HG03103 (cell line): ENCODE measurements around the gene CCDC50.

ENCODE experiments used
- ATAC-seq: cut with Tn5 transposase; IDR thresholded peaks from one replicate; pipeline ENCODE4 v1.9.1; 2021; ENCODE audit warnings: low read depth; ENCODE audit not compliant: unreplicated experiment

CCDC50 gene

GRCh38 chr3:191372122-191372521 is 42.9 kb downstream of the CCDC50 start:
- ATAC-seq = no peak

- ATAC-seq = no peak
These were observed 44.1 kb downstream of the CCDC50 start for GRCh38 chr3:191373327-191373726.

- no peak for ATAC-seq
These were observed 47.4 kb downstream of the CCDC50 start for GRCh38 chr3:191376516-191377141.

GRCh38 chr3:191378142-191378812 is 49.1 kb downstream of the CCDC50 start:
- no peak for ATAC-seq

GRCh38 chr3:191379446-191379845 is 50.3 kb downstream of the CCDC50 start:
- no peak for ATAC-seq

GRCh38 chr3:191380001-191380400 is 50.8 kb downstream of the CCDC50 start:
- no peak for ATAC-seq

GRCh38 chr3:191381303-191381702 is 52.1 kb downstream of the CCDC50 start:
- no peak for ATAC-seq

- ATAC-seq = peak; percentile 48
These were observed 53.5 kb downstream of the CCDC50 start for GRCh38 chr3:191382661-191383060.

- ATAC-seq = no peak
These were observed 53.9 kb downstream of the CCDC50 start for GRCh38 chr3:191383124-191383523.

GRCh38 chr3:191385101-191385500 is 55.9 kb downstream of the CCDC50 start:
- ATAC-seq = no peak

GRCh38 chr3:191387441-191388077 is 58.4 kb downstream of the CCDC50 start:
- ATAC-seq = no peak

GRCh38 chr3:191388823-191389222 is 59.6 kb downstream of the CCDC50 start:
- no peak for ATAC-seq

- ATAC-seq = no peak
These were observed 61.4 kb downstream of the CCDC50 start for GRCh38 chr3:191390580-191390979.

GRCh38 chr3:191391861-191392808 is 62.9 kb downstream of the CCDC50 start:
- no peak for ATAC-seq

- no peak for ATAC-seq
These were observed 64.0 kb downstream of the CCDC50 start for GRCh38 chr3:191393146-191393545.

- no peak for ATAC-seq
These were observed 68.6 kb downstream of the CCDC50 start for GRCh38 chr3:191397771-191398170.

- ATAC-seq = no peak
These were observed 69.4 kb downstream of the CCDC50 start for GRCh38 chr3:191398607-191399006.

- ATAC-seq = no peak
These were observed 70.7 kb downstream of the CCDC50 start for GRCh38 chr3:191399918-191400317.

- no peak for ATAC-seq
These were observed 72.7 kb downstream of the CCDC50 start for GRCh38 chr3:191401775-191402357.

GRCh38 chr3:191409791-191410359 is 80.7 kb downstream of the CCDC50 start:
- ATAC-seq = no peak
